K562 (cell line): ENCODE results near the gene SEZ6. TPM values are rescaled to one million over a fixed set of nuclear protein-coding genes. Genes with fewer than 3 reads are reported as not detected.

ENCODE experiments used
- ATAC-seq: fragments of 200-7000 bp; cut with Tn5 transposase; 3 replicates; pipeline ENCODE4 v1.9.1; 2020; ENCODE audit warnings: moderate library complexity
- BruUV-seq: library from RNA; stranded (reverse); fragments of 400-500 nt; replicated peaks from 2 replicates; lab custom pipeline; 2021; lab: Mats Ljungman, UMichigan
- CTCF ChIA-PET: fragments of 300-600 bp; formaldehyde crosslinking; extraction: SDS; loops from one replicate; lab custom pipeline; 2021; ENCODE audit warnings: low intra/inter-chr PET ratio; lab: Yijun Ruan, JAX
- POLR2A ChIA-PET: fragments of 300-600, 350-650 bp; sonication (Branson Sonifier 250); formaldehyde crosslinking; extraction: SDS; loops from one replicate; lab custom pipeline; 2021; ENCODE audit warnings: antibody characterized with exemption, inconsistent platforms; lab: Yijun Ruan, JAX
- DNase-seq, 4 experiments: peaks; one replicate each; pipeline versions ENCODE4 v3.0.0 to v3.0.0-alpha.2; 2011 to 2018; ENCODE audit warnings: low spot score in 3 of 4, mixed read lengths in 3 of 4; ENCODE audit errors: extremely low read depth in 1 of 4
- FAIRE-seq: peaks from 2 replicates; lab custom pipeline; 2011; peaks lifted over from hg19 to GRCh38; lab: Jason Lieb, UNC
- H2AFZ ChIP-seq: 2 replicates; pipeline ENCODE4 v1.6.0; 2011; ENCODE audit warnings: low read depth, low read length, control low read depth, inconsistent platforms
- H3K27ac ChIP-seq: fragments of 200-600 bp; 3 replicates; pipeline ENCODE4 v1.8.0; 2011; ENCODE audit warnings: low read depth, mild to moderate bottlenecking, control low read depth, inconsistent platforms, low read length, moderate library complexity, mixed read lengths; ENCODE audit errors: extremely low read depth
- H3K27me3 ChIP-seq, 2 experiments: fragments of 300-600 bp in 1 of 2; 2 replicates in 1 of 2; 3 replicates in 1 of 2; pipeline versions ENCODE4 v1.6.0 to v1.8.0; 2011; ENCODE audit warnings: inconsistent platforms in 2 of 2, low read length in 2 of 2, mild to moderate bottlenecking in 1 of 2, mixed read lengths in 1 of 2, moderate library complexity in 1 of 2; ENCODE audit not compliant: control insufficient read depth in 2 of 2, insufficient read depth in 2 of 2
- H3K36me3 ChIP-seq: fragments of 300-600 bp; 3 replicates; pipeline ENCODE4 v1.8.0; 2011; ENCODE audit warnings: mild to moderate bottlenecking, low read length, inconsistent platforms; ENCODE audit not compliant: control insufficient read depth, insufficient read depth
- H3K4me1 ChIP-seq, 2 experiments: fragments of 200-600 bp in 1 of 2; replicated peaks in 1 of 2; 2 replicates in 1 of 2; 3 replicates in 1 of 2; pipeline versions ENCODE4 v1.5.1 to v1.8.0; 2011; ENCODE audit warnings: inconsistent platforms in 2 of 2, low read length in 2 of 2, mild to moderate bottlenecking in 1 of 2, mixed read lengths in 1 of 2, moderate library complexity in 1 of 2; ENCODE audit not compliant: control insufficient read depth in 2 of 2, insufficient read depth in 2 of 2
- H3K4me2 ChIP-seq: 2 replicates; pipeline ENCODE4 v1.6.1; 2011; ENCODE audit warnings: low read length, control low read depth, inconsistent platforms, mixed read lengths; ENCODE audit not compliant: insufficient read depth
- H3K4me3 ChIP-seq: fragments of 200-600 bp; sonication (generic), shearing (Covaris generic); 2 replicates; pipeline ENCODE4 v1.5.1; 2016; ENCODE audit warnings: control low read depth, inconsistent platforms
- H3K79me2 ChIP-seq: fragments of 200-600 bp; 3 replicates; pipeline ENCODE4 v1.8.0; 2011; ENCODE audit warnings: low read length, inconsistent platforms; ENCODE audit not compliant: control insufficient read depth, insufficient read depth
- H3K9ac ChIP-seq, 2 experiments: 2 replicates each; pipeline versions ENCODE4 v1.6.0 to v1.6.1; 2011; ENCODE audit warnings: low read depth in 2 of 2, low read length in 2 of 2, control low read depth in 1 of 2, inconsistent platforms in 1 of 2, mild to moderate bottlenecking in 1 of 2, mixed read lengths in 1 of 2; ENCODE audit not compliant: insufficient read depth in 1 of 2
- H3K9me1 ChIP-seq: one replicate; pipeline ENCODE4 v1.6.0; 2011; ENCODE audit warnings: inconsistent platforms, mild to moderate bottlenecking, low read length, moderate library complexity; ENCODE audit not compliant: control insufficient read depth, insufficient read depth
- H3K9me3 ChIP-seq: replicated peaks from 2 replicates; pipeline ENCODE4 v1.5.1; 2011; ENCODE audit warnings: low read depth, low read length, inconsistent platforms; ENCODE audit not compliant: control insufficient read depth, insufficient read depth
- H4K20me1 ChIP-seq: replicated peaks from 2 replicates; pipeline ENCODE4 v1.6.1; 2011; ENCODE audit warnings: low read length, inconsistent platforms, mixed read lengths; ENCODE audit not compliant: control insufficient read depth, insufficient read depth
- BRF1 ChIP-seq: IDR thresholded peaks from 3 replicates; pipeline ENCODE4 v1.6.1; 2011; ENCODE audit warnings: borderline replicate concordance, mild to moderate bottlenecking; ENCODE audit not compliant: insufficient read length; ENCODE audit errors: extremely low read depth
- CEBPG ChIP-seq, 3 experiments: fragments of 200-800 bp in 1 of 3; sonication (Bioruptor generic) in 1 of 3; sonication (generic) in 1 of 3; formaldehyde crosslinking in 1 of 3; IDR thresholded peaks in 2 of 3; conservative IDR thresholded peaks in 1 of 3; 2 replicates each; pipeline versions ENCODE4 v1.6.1 to v1.8.0; 2016 to 2022; ENCODE audit warnings: missing compliant biosample characterization in 2 of 3, missing genetic modification characterization in 2 of 3, mild to moderate bottlenecking in 1 of 3, missing genetic modification reagents in 1 of 3
- CREB3L1 ChIP-seq: fragments of 450-650 bp; IDR thresholded peaks from 2 replicates; pipeline ENCODE4 v1.6.1; 2014; ENCODE audit warnings: low read depth, mild to moderate bottlenecking, moderate library complexity, borderline replicate concordance
- ZNF398 ChIP-seq: fragments of 250-450 bp; sonication (Bioruptor Pico); IDR thresholded peaks from 2 replicates; pipeline ENCODE4 v1.8.0; 2021; ENCODE audit warnings: moderate library complexity, mild to moderate bottlenecking, inconsistent platforms
- WGBS: fragments of 100-300 bp; shearing (Covaris generic); methylation state at CpG from one replicate; pipeline ENCODE4 v1.1.6; 2016; ENCODE audit warnings: low coverage, mixed read lengths; ENCODE audit not compliant: insufficient coverage; ENCODE audit errors: missing lambda C conversion rate; 5-methylcytosine and 5-hydroxymethylcytosine counted together
- in situ Hi-C: fragments of 300-500 bp; cut with MboI; formaldehyde crosslinking; loops from 4 replicates; pipeline ENCODE4 v1.15.0; 2018; ENCODE audit warnings: inconsistent platforms, mixed read lengths
- intact Hi-C: fragments of 100-400 bp; cut with micrococcal nuclease; formaldehyde crosslinking; loops from 2 replicates; pipeline ENCODE4 v1.14.2; 2022
- polyA plus RNA-seq, 8 experiments: library from polyadenylated mRNA; depleted of rRNA in 4 of 8; stranded (reverse) in 5 of 8; unstranded in 3 of 8; fragments of >200 nt; fragmentation: Nextera tagmentation in 2 of 8; fragmentation: Illumina TruSeq in 1 of 8; extraction: Ambion mirVana in 2 of 8; extraction: Trizol in 1 of 8; gene quantifications; 2 replicates each; pipeline versions ENCODE4 v1.2.1 to v1.2.3, GENCODE V29; 2011 to 2014; ENCODE audit warnings: inconsistent platforms in 1 of 8, missing spikeins in 1 of 8
- total RNA-seq, 7 experiments: library from RNA; depleted of rRNA in 6 of 7; stranded (reverse); fragments of >200 nt in 6 of 7; fragmentation: Illumina TruSeq in 2 of 7; extraction: Trizol in 2 of 7; gene quantifications; 2 replicates each; pipeline versions ENCODE4 v1.2.1 to v1.2.3, GENCODE V29; 2011 to 2021; ENCODE audit warnings: low replicate concordance in 1 of 7
- TF ChIP-seq, protein P1 (sequence below): fragments of 250-450 bp; sonication (Bioruptor Pico); IDR thresholded peaks from 2 replicates; pipeline ENCODE4 v1.4.0; 2020; ENCODE audit warnings: mild to moderate bottlenecking, moderate library complexity, borderline replicate concordance
- TF ChIP-seq, protein P2 (sequence below): fragments of 450-650 bp; IDR thresholded peaks from 2 replicates; pipeline ENCODE4 v1.6.1; 2018; ENCODE audit not compliant: partially characterized antibody

SEZ6 gene
- total and polyA plus RNA-seq, 9 of the 15 experiments (the other 6 are each of a cell fraction or from before 2014, with no cell fraction given), result not detected

DNA sequence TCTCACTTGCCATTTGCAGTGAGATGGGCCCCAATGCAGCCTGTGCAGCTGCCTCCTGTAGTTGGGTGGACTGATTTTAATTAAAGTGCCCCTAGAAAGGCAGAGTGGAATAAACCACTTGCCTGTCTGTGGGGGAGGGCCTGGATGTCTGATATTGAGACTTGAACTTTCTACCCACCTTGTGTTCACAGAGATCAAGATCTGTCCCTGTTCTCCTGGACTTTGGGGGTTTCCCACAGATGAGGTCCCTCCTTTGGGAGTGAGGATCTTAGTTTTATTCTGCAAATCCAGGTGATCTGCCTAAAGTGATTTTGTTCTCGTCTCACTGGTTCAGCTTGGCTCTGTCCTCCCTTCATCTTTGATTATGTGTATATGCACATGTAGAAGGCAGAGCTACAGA lies 95.3 kb downstream of the SEZ6 start:
- Histone ChIP-seq H3K9ac (no peak overlapping the region), H3K79me2 (peaks cover 5% of the 10 kb centered on the region; the same call in 1 of the 3 replicates), H2AFZ (no peak overlapping the region), H3K36me3 (peaks cover 95% of the 10 kb centered on the region), H3K4me2 (no peak overlapping the region), H3K9me3 (peaks cover 4% of the 10 kb centered on the region; the same call in 1 of the 2 replicates), H3K27ac (no peak overlapping the region), H3K27me3 (no peaks in the 10 kb centered on the region), H4K20me1 (peaks cover 11% of the 10 kb centered on the region), H3K4me3 (no peak overlapping the region), H3K9me1 (peaks cover 5% of the 10 kb centered on the region), H3K4me1 (peaks cover 46 to 51% of the 10 kb centered on the region in 2 experiments)
- CTCF ChIA-PET, result no interaction called here
- WGBS, result 89% methylated on average over 1 of the region's 1 CpG
- POLR2A ChIA-PET, result interaction anchor here (0.6 to 4.3 kb wide), 4 partner anchors 9 to 184 kb away, joined by 3 to 36 read pairs (median 3); partner anchors contain the start of genes NEK8 and TLCD1
- DNase-seq (no peak), FAIRE-seq (no peak), ATAC-seq (no peak)
- in situ Hi-C loops (no loop called here), intact Hi-C loops (no loop called here)
- no peak for TF ChIP-seq BRF1
- no peak for TF ChIP-seq CREB3L1
- TF ChIP-seq, protein P1, sequence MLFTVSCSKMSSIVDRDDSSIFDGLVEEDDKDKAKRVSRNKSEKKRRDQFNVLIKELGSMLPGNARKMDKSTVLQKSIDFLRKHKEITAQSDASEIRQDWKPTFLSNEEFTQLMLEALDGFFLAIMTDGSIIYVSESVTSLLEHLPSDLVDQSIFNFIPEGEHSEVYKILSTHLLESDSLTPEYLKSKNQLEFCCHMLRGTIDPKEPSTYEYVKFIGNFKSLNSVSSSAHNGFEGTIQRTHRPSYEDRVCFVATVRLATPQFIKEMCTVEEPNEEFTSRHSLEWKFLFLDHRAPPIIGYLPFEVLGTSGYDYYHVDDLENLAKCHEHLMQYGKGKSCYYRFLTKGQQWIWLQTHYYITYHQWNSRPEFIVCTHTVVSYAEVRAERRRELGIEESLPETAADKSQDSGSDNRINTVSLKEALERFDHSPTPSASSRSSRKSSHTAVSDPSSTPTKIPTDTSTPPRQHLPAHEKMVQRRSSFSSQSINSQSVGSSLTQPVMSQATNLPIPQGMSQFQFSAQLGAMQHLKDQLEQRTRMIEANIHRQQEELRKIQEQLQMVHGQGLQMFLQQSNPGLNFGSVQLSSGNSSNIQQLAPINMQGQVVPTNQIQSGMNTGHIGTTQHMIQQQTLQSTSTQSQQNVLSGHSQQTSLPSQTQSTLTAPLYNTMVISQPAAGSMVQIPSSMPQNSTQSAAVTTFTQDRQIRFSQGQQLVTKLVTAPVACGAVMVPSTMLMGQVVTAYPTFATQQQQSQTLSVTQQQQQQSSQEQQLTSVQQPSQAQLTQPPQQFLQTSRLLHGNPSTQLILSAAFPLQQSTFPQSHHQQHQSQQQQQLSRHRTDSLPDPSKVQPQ, result no peak
- TF ChIP-seq, protein P2, sequence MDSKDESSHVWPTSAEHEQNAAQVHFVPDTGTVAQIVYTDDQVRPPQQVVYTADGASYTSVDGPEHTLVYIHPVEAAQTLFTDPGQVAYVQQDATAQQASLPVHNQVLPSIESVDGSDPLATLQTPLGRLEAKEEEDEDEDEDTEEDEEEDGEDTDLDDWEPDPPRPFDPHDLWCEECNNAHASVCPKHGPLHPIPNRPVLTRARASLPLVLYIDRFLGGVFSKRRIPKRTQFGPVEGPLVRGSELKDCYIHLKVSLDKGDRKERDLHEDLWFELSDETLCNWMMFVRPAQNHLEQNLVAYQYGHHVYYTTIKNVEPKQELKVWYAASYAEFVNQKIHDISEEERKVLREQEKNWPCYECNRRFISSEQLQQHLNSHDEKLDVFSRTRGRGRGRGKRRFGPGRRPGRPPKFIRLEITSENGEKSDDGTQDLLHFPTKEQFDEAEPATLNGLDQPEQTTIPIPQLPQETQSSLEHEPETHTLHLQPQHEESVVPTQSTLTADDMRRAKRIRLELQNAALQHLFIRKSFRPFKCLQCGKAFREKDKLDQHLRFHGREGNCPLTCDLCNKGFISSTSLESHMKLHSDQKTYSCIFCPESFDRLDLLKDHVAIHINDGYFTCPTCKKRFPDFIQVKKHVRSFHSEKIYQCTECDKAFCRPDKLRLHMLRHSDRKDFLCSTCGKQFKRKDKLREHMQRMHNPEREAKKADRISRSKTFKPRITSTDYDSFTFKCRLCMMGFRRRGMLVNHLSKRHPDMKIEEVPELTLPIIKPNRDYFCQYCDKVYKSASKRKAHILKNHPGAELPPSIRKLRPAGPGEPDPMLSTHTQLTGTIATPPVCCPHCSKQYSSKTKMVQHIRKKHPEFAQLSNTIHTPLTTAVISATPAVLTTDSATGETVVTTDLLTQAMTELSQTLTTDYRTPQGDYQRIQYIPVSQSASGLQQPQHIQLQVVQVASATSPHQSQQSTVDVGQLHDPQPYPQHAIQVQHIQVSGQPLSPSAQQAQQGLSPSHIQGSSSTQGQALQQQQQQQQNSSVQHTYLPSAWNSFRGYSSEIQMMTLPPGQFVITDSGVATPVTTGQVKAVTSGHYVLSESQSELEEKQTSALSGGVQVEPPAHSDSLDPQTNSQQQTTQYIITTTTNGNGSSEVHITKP, result peak; percentile 85
- TF ChIP-seq ZNF398, result no peak
- no peak for TF ChIP-seq CEBPG (CRISPR knock-in tag; IDR thresholded peaks at IDR 0.05)
- no peak for TF ChIP-seq CEBPG (tag; conservative IDR thresholded peaks at IDR 0.05 in 1 of 2, IDR thresholded peaks at IDR 0.05 in 1 of 2)
- no TSS peak for BruUV-seq
